GM19463 (cell line): ENCODE data around the gene KRT6A.

Experiments used
- ATAC-seq: cut with Tn5 transposase; IDR thresholded peaks from one replicate; pipeline ENCODE4 v1.9.1; 2021; ENCODE audit warnings: mild to moderate bottlenecking, moderate library complexity; ENCODE audit not compliant: unreplicated experiment

KRT6A gene

DNA sequence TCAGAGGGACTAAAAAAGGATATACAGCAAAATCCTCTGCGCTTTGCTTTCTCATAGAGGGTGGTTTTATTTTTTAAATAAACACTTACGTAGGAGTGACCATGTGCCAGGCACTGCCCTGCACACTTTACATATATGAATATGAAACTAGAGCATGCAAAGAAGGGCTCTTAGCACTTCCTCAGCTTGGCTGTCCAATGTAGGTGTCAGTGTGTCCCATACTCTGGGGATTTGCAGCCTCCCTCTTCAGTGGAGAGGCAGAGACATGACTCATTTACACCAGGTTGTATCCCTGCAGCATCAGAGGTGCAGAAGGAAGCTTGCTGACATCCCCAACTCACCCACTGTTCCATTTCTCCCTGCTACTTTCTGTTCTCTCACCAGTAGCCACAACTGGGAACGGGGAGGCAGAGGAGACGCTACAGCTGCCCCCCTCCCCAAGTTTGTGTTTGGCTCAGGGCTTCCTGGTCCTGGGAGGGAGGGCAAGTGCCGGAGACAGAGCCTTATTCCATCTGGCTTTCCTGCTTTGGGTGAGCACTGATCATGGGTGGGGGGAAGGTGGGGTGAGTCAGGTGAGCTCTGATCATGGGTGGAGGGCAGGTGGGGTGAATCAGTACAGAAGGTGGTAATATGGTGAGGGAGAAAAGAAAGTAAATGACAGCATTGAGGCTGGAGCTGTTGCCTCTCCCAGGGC lies 32.0 kb upstream of the KRT6A start:
- ATAC-seq, result no peak

DNA sequence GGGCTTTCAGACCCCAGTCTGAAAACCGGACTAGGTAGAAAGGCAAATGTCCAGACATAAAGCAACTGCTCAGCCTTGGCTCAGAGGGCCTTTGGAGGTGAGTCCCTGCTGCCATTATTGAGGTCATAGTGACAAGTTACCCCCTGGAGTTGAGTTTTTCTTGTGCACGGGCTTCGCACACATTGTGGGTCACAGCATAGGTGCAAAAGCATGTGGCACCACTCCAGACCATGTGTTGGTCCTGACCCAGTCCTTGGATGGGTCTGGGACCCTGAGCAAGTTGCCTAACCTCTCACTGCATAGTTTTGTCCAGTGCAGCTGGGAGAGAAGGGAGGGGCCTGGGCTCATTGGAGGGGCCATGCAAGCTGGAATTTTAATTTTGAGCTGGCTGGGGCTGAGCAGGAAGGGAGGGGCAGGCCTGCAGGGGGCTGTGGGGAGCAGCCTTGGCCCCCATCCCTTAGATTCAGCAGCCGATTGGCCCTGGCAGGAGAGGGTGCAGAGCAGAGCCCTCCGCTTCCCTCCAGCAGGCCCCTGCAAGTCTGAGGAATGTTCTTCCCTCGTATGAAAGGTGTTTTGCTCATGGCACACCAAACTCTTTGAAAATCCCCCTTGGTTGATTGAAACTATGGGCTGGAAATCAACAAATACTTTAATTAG lies 31.3 kb upstream of the KRT6A start:
- no peak for ATAC-seq

DNA sequence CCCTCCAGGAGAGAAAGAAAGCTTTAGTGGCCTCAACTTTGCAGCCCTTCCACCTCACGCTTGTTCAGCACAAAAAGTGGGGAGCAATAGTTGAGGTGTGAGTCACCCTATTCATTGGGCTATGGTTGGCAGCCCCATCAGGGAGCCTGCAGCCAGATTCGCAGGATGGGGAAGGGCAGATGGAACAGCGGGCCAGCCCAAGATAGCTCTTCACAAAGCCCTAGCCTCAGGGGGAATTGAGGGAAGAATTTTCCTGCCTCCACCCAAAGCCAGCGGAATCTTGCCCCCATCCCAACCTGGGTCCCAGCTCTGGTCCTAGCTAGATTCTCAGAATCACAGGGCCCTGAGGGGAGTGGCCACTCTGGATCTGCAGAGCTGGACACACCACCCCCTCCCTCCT lies 30.8 kb upstream of the KRT6A start:
- ATAC-seq, result no peak

DNA sequence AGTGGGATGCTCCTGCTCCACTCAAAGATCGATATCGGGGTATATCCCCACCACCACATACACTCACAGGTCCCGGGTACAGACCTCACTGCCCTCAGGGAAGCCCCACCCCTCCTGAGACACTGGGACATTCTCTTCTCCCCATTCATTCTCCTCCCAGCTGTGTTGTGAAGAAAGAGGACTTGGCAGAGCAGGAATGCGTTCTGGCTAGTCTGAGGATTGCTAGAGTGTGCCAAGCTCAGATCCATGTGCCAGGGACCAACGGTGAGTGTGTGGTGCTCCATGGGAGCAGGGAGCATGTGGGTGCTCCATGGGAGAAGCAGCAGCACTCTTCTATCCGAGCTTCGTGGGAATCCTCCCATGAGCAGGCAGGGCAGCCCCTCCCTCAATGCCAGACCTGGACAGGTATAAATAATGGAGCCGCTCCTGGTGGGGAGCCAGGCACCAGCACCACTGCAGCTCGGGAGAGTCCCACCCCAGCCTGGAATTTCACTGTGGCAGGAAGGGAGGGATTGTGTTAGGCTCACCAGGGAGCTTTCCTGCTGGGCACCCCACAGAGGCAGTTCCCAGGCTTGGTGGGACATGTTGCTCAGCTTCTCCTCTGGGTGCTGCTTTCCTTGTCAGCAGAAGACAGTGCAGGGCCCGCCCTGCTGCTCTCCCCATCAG lies 29.4 kb upstream of the KRT6A start:
- no peak for ATAC-seq

DNA sequence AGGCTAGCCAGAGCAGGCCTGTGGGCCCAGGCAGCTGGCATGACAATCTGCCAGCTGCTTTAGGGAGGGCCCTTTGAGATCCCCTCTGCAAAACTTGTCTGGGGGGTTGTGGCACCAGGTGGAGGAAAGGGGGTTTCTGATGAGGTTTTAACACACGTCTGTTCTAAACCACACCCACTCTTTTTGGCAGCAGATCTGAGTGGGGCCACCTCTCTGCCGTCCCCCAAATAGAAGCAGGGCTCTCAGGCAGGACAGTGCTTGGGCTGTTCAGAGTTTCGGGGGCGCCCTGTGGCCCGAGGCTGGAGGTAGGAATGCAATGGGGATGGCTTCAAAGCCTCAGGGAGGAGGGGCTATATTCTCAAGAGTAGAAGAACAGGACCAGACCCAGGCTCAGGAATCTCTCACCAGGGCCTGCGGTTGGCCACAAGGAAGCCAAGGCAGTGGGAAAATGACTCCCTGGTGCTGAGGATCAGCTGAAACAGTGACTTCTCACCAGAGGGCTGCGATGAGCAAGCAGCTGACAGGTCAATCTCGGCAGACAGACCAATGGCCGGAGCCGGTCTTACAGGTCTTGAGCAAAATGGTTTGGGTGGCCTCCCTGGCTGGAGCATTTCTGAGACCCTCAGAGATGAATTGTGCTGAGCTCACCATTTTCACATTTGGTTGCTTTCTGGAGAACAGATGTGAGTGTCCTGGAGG lies 28.7 kb upstream of the KRT6A start:
- ATAC-seq, result no peak

DNA sequence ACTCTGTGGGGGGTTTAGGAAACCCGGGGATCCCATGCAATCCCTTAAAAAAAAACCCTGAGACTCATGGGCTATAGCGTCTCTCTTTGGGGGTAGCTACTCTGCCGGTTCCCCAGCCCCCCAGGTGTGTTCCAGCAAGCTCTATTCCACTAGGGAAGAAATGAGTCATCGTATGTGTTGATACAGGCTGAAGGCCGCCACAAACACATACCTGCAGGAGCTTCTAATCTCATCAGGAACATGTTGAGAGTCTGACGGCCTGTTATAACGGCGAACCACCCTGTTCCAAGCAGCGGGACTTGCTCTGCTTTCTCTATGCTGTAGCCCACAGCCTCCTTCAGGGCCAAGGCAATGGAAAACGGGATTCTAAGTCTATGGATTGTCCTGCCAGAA lies 28.1 kb upstream of the KRT6A start:
- ATAC-seq, result no peak

DNA sequence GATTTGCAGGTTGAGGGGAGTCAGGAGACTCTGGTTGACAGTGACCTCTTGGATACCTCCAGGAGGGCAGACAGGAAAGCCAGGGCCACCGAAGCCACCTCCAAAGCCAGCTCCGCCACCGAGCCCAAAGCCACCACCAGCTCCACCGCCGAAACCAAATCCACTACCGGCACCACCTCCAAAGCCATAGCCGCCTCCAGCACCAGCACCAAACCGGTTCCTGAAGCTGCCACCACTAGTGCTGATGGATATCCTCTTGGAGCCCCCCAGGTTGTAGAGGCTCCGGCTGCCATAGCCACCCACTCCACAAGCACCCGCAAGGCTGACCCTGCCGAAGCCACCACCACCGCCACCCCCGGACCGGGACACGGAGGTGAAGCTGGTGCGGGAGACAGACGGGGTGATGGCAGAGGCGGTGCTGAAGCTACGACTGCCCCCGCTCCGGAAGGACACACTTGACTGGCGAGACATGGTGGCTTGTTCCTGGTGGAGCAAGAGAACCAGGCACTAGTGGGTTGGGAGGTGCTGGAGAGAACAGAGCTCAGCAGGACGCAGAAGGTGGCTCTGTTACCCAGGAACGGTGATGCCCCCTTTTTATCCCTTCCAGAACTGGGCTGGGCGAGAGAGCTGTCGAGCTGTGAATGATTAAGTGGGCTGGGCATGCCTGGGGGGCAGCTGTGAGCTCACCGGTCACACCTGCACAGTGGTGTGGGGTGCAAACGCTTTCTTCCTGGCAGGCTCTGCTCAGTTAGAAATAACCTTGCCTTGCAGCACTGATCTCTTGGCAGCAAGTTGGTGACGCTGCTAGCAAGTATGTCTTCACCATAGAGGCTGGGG lies 27.0 kb upstream of the KRT6A start, which contains the start of gene KRT5:
TSS of gene KRT5 (minus strand) at position 569 of the 837 bp plus-strand sequence. CDS start at position 471, 98 bp downstream.
- ATAC-seq, result no peak

DNA sequence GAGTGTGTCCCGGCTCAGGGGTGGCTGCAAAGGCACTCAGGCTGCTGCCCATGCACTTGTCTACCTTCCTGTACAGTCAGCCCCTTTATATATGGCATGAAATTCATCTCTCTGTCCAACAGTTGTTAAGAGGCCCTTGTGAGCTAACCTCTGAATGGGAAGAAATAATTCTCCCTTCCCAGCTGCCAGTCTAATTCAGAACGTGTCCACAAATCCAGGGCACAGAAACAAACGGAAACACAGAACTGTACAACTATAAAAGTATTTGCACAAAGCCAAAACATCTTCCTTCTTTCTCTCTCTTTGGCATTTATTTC lies 26.3 kb upstream of the KRT6A start:
- ATAC-seq, result no peak

DNA sequence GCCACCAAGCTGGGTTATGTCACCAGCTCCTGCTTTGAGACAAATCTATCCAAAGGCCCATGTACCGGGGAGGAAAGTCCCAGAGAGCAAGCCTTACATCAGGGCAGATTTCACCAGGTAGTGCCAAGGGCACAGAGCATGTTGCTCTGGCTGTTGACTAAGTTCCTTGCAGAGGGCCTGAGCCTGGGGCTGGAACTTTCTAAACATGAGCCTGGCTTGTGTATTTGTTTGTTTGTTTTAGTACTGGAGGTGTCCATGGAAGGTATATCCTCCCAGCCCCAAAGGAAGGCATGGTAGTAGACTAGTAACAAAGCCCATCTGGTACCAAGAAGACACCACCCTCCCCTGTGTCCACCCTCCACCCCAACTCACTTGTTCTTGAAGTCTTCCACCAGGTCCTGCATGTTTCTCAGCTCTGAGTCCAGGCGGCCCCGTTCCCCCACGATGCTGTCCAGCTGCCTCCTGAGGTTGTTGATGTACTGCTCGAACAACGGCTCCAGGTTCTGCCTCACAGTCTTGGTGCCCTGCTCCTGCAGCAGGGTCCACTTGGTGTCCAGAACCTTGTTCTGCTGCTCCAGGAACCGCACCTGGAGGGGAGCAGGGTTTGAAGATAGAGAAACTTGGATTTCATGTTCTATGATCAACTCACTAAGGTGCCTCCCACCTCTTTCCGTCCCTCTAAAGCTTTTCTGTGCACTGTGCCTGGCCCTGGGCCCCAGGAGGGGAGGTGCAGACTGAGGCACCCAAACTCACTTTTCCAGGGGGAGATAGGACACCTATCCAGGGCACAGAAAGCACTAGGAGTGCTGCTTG lies 25.7 kb upstream of the KRT6A start:
- ATAC-seq, result no peak

DNA sequence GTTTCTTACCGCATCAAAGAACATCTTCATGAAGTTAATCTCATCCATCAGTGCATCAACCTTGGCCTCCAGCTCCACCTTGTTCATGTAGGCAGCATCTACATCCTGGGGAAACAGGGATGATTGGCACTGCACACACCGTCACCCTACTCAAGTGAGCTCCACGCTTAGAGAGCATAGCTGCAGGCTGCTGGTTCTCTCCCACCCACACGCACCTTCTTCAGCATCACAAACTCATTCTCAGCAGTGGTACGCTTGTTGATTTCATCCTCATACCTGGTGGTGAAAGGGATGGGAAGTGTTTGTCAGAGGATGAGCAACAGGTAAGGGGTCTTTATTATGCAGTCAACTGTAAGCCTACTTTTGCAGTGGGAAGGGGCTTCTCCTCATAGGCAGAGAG lies 24.8 kb upstream of the KRT6A start:
- ATAC-seq, result no peak

DNA sequence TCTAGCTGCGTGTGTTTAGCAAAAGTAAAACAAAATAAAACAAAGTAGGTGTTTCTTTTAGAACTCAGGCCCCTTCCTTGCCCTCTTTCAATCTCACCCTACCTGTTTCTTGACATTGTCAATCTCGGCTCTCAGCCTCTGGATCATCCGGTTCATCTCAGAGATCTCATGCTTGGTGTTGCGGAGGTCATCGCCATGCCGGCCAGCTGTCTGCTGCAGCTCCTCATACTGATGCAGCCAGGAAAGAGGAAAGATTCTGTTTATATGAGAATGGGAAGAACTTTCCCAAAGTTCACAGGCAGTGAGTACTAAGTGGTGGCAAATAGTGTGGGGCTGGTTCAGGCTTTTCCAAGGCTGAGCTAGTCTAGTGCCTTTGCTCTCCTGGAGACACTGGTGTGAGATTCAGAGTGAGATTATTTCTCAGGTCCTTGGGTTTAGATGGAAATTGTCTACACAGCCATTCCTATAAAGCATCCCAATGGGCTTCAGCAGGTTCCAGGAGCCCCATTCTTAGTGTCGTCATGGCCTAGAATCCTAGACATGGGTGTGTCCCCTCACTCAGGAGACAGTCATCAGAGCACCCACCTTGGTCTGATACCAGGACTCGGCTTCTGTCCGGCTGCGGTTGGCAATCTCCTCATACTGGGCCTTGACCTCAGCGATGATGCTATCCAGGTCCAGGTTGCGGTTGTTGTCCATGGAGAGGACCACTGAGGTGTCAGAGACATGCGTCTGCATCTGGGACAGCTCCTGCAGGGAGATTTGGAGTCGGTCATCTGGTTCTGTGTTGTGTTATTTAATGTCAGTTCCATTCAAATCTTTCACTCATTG lies 24.2 kb upstream of the KRT6A start:
- no peak for ATAC-seq

DNA sequence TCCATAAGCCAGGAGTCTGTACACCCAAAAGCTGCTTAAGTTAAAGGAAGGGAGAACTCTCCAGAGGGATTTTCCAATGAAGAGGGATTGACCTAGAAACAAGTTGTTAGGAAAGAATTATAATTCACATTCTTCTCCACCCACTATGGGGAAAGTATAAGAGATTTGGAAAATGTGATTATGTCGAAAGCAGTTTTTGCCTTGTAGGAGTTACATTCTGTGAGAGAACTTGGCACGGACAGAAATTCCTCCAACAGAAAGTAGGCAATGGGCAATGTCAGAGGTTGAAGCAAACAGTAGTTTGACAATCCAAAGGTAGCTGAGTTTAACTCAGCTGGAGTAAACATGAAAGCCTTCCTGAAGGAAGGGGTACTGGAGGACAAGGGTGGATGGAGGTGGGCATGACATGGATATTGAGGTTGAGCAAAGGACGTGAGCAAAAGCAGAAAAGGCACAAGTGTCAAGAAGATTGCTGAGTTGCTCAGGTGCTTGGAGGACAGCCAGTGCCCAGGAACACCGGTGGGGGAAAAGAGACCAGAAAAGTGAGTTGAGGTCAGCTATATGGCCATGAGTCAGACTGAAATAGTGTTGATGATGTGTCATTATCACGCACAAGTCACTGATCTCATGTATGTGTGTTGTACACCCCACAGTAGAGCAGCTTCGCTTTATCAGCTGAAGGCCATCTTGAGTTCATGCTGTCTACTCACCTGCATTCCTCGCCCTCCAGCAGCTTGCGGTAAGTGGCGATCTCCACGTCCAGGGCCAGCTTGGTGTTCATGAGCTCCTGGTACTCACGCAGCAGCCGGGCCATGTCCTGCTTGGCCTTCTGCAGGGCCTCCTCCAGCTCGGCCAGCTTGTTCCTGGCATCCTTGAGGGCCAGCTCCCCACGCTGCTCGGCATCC lies 23.1 kb upstream of the KRT6A start:
- no peak for ATAC-seq

DNA sequence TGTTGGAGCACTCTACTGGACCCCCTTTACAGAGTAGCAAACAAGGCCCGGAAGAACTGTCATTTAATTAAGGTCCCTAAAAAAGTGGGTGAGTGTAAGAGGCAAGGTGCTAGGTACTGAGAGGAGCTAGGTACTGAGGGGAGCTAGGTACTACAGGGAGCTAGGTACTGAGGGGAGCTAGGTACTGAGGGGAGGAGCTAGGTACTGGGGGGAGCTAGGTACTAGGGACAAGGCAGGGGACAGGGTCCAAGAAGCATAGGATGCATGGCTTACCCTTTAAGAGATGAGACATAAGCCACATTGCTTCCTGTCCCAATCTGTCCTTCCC lies 22.2 kb upstream of the KRT6A start:
- ATAC-seq, result no peak

DNA sequence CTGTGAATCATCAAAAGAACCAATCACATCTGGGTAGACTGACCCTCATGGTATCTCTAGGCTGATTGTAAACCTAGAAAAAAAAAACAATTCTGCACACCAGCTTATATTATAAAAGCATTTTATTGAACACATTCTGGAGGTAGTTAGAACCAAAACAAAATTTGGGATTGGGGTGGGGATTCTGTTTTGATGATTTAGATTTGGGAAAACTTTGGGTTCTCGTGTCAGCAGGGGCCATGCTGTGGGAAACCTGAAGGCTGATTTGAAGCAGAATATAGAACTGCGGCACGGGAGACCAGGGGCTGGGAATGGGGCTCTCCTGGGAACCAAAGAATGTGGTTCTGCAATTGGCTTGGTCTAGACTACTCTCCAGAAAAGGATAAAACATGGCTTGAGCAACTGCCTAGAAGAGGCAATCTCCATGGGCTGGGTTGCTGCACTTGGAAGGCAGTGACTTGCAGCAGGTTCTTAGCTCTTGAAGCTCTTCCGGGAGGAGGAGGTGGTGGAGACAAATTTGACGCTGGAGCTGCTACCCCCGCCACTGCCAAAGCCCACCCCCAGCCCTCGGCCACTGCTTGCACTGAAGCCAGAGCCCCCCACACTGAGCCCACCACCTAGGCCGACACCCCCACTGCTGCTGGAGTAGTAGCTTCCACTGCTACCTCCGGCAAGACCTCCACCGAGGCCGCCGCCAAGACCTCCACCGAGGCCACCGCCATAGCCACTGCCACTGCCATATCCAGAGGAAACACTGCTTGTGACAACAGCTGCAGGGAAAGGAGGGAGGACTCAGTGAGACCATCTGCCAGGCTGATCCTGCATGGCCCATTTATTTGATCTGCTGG lies 21.6 kb upstream of the KRT6A start:
- ATAC-seq, result no peak

DNA sequence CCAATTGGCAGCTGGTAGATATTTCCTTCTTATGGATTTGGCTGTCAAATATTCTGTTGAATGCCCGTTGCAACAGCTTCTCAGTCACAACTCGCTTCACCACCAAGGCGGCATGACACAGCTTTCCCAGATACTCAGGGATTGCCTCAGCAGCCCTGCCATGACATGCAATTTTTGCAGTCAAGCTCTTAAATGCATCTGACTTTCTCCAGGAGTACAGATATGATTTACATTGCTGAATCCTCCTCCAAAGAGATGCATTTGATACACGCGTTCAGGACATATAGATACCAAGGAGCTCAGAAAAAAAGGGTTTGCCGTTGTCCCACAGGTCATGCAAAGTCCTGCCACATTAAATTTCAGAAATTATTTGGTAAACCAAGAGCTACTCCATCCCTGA lies 20.7 kb upstream of the KRT6A start:
- ATAC-seq, result no peak

DNA sequence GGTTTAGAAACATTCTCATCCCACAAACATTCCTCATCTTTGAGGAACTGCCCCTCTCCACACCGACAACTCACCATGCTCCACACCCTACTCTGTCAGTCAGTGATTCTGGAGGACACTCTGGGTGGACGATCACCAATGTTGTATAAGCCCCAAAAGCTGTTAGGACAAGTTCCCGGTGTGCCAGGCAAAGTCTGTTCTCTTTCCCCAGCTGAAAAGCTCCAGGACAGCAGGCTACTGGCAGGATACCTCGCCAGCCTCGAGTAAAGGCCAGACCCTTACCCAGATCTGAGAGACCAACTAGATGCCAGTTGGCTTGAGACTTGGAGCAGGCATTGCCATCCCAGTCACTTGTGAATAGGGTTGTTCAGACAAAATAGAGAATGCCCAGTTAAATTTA lies 15.2 kb upstream of the KRT6A start:
- ATAC-seq, result no peak
